ENCODE results near the gene SUSD6.
"Not testable (repeated sequence)": the region's sequence is repeated elsewhere in the genome, so short reads cannot be mapped to it uniquely, and the experiment has no call there.

SUSD6 gene

GRCh38 chr14:69712599-69713088 is 101.2 kb downstream of the SUSD6 start:
- TF ChIP-seq Cebpa-rat (IDR thresholded peaks at IDR 0.05) = no peak
- Histone ChIP-seq H3K4me2 (peak overlapping the region; percentile 81), H3K27me3 (no peaks in the 10 kb centered on the region), H4K20me1 (no peaks in the 10 kb centered on the region), H3K9ac (peak overlapping the region; percentile 53), H3K4me3 (0 out of 2 replicates have a peak overlapping the region, but pooled peaks have one; percentile 23), H3K27ac (peak overlapping the region; percentile 69), H3K36me3 (peaks cover 70% of the 10 kb centered on the region), H3K4me1 (peaks cover 69% of the 10 kb centered on the region), H3K9me3 (no peaks in the 10 kb centered on the region)

- no peak for TF ChIP-seq Cebpa-rat (IDR thresholded peaks at IDR 0.05)
- Histone ChIP-seq H3K27ac (peak overlapping the region; percentile 69), H3K9me3 (no peaks in the 10 kb centered on the region), H4K20me1 (no peaks in the 10 kb centered on the region), H3K4me2 (peak overlapping the region; percentile 81), H3K36me3 (peaks cover 69% of the 10 kb centered on the region), H3K27me3 (no peaks in the 10 kb centered on the region), H3K4me3 (no peak overlapping the region), H3K4me1 (peaks cover 62% of the 10 kb centered on the region), H3K9ac (no peak overlapping the region; the same call in 1 of the 2 replicates)
Observed at GRCh38 chr14:69713209-69713781, 101.9 kb downstream of the SUSD6 start.

GRCh38 chr14:69713993-69714679 is 102.7 kb downstream of the SUSD6 start:
- H3K4me3 ChIP-seq = no peak overlapping the region
- TF ChIP-seq Cebpa-rat (IDR thresholded peaks at IDR 0.05) = no peak
- no peak overlapping the region for H3K4me2 ChIP-seq
- H3K27ac ChIP-seq = no peak overlapping the region
- H4K20me1 ChIP-seq = no peaks in the 10 kb centered on the region
- peaks cover 57% of the 10 kb centered on the region for H3K4me1 ChIP-seq
- no peaks in the 10 kb centered on the region for H3K9me3 ChIP-seq
- H3K27me3 ChIP-seq = no peaks in the 10 kb centered on the region
- H3K36me3 ChIP-seq = peaks cover 61% of the 10 kb centered on the region
- H3K9ac ChIP-seq = no peak overlapping the region

GRCh38 chr14:69715725-69716477 is 104.5 kb downstream of the SUSD6 start:
- Histone ChIP-seq H3K27me3 (no peaks in the 10 kb centered on the region), H3K9me3 (no peaks in the 10 kb centered on the region), H3K9ac (no peak overlapping the region), H3K36me3 (peaks cover 43% of the 10 kb centered on the region), H3K27ac (no peak overlapping the region), H3K4me3 (no peak overlapping the region), H4K20me1 (no peaks in the 10 kb centered on the region), H3K4me2 (0 out of 2 replicates have a peak overlapping the region, but pooled peaks have one; percentile 24), H3K4me1 (peaks cover 64% of the 10 kb centered on the region)
- TF ChIP-seq Cebpa-rat (IDR thresholded peaks at IDR 0.05) = no peak

- Histone ChIP-seq H3K27ac (no peak overlapping the region), H3K4me2 (peak overlapping the region; percentile 24)
- TF ChIP-seq Cebpa-rat (IDR thresholded peaks at IDR 0.05) = no peak
Observed at GRCh38 chr14:69716478-69717187, 105.2 kb downstream of the SUSD6 start.

GRCh38 chr14:69718614-69719013 is 107.2 kb downstream of the SUSD6 start:
- Histone ChIP-seq H3K4me1 (peaks cover 36% of the 10 kb centered on the region), H3K36me3 (peaks cover 17% of the 10 kb centered on the region)
- H3K9me3 ChIP-seq, H3K27me3 ChIP-seq, H4K20me1 ChIP-seq, H3K9ac ChIP-seq, H3K4me3 ChIP-seq, H3K4me2 ChIP-seq, H3K27ac ChIP-seq: not testable (repeated sequence)

More at GRCh38 chr14:69716478-69717187, 105.2 kb downstream of the SUSD6 start:
- Histone ChIP-seq H3K36me3 (peaks cover 36% of the 10 kb centered on the region), H4K20me1 (no peaks in the 10 kb centered on the region), H3K9me3 (no peaks in the 10 kb centered on the region), H3K4me3 (no peak overlapping the region), H3K27me3 (no peaks in the 10 kb centered on the region), H3K9ac (no peak overlapping the region), H3K4me1 (peaks cover 56% of the 10 kb centered on the region)

- Histone ChIP-seq H3K4me1 (peaks cover 28% of the 10 kb centered on the region), H3K9me3 (no peaks in the 10 kb centered on the region), H3K9ac (no peak overlapping the region), H3K27me3 (no peaks in the 10 kb centered on the region), H3K4me2 (peak overlapping the region; percentile 63), H4K20me1 (no peaks in the 10 kb centered on the region), H3K27ac (peak overlapping the region; percentile 52; the same call in 1 of the 2 replicates), H3K36me3 (peaks cover 8% of the 10 kb centered on the region), H3K4me3 (no peak overlapping the region)
- TF ChIP-seq Cebpa-rat (IDR thresholded peaks at IDR 0.05) = no peak
Observed at GRCh38 chr14:69719501-69719951, 108.1 kb downstream of the SUSD6 start.

- H3K27ac ChIP-seq = no peak overlapping the region
- H3K4me2 ChIP-seq = no peak overlapping the region
- TF ChIP-seq Cebpa-rat (IDR thresholded peaks at IDR 0.05) = no peak
- no peaks in the 10 kb centered on the region for H4K20me1 ChIP-seq
- no peaks in the 10 kb centered on the region for H3K27me3 ChIP-seq
- H3K36me3 ChIP-seq = no peaks in the 10 kb centered on the region
- H3K4me1 ChIP-seq = peaks cover 26% of the 10 kb centered on the region
- no peak overlapping the region for H3K4me3 ChIP-seq
- no peak overlapping the region for H3K9ac ChIP-seq
- no peaks in the 10 kb centered on the region for H3K9me3 ChIP-seq
Observed at GRCh38 chr14:69720912-69721311, 109.5 kb downstream of the SUSD6 start.

GRCh38 chr14:69726761-69727511 is 115.5 kb downstream of the SUSD6 start:
- Histone ChIP-seq H3K9ac (peak overlapping the region; percentile 41; the same call in 1 of the 2 replicates), H3K36me3 (no peaks in the 10 kb centered on the region), H3K4me3 (peak overlapping the region; percentile 55), H3K4me2 (peak overlapping the region; percentile 89), H3K27me3 (no peaks in the 10 kb centered on the region), H3K4me1 (peaks cover 16% of the 10 kb centered on the region), H3K9me3 (no peaks in the 10 kb centered on the region), H3K27ac (peak overlapping the region; percentile 58), H4K20me1 (no peaks in the 10 kb centered on the region)
- TF ChIP-seq Cebpa-rat (IDR thresholded peaks at IDR 0.05) = no peak

All from BLaER1 (cell line).